ENCODE results near the gene SLC9B1.

- TF ChIP-seq ZNF629 (tag by site-specific recombination; IDR thresholded peaks at IDR 0.05) (no peak), CTCF (tag by site-specific recombination; IDR thresholded peaks at IDR 0.05) (no peak), SP2 (tag by site-specific recombination; IDR thresholded peaks at IDR 0.05) (no peak), ZNF302 (tag by site-specific recombination; IDR thresholded peaks at IDR 0.05; ENCODE audit: low read depth) (no peak), ZNF777 (tag by site-specific recombination; IDR thresholded peaks at IDR 0.05; ENCODE audit: borderline replicate concordance) (no peak), ZNF704 (tag by site-specific recombination; IDR thresholded peaks at IDR 0.05) (no peak), ZNF174 (tag by site-specific recombination; IDR thresholded peaks at IDR 0.05) (no peak), ZNF561 (tag by site-specific recombination; IDR thresholded peaks at IDR 0.05; ENCODE audit: borderline replicate concordance) (no peak)
- TF ChIP-seq, protein P1, sequence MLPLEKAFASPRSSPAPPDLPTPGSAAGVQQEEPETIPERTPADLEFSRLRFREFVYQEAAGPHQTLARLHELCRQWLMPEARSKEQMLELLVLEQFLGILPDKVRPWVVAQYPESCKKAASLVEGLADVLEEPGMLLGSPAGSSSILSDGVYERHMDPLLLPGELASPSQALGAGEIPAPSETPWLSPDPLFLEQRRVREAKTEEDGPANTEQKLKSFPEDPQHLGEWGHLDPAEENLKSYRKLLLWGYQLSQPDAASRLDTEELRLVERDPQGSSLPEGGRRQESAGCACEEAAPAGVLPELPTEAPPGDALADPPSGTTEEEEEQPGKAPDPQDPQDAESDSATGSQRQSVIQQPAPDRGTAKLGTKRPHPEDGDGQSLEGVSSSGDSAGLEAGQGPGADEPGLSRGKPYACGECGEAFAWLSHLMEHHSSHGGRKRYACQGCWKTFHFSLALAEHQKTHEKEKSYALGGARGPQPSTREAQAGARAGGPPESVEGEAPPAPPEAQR (tag by site-specific recombination; IDR thresholded peaks at IDR 0.05), result no peak
Observed at GRCh38 chr4:103067841-103068547, 48.5 kb upstream of the SLC9B1 start.

All from HEK293 (cell line).